Fibroblast of mammary gland (primary cell): ENCODE measurements around the gene SLCO2B1.

Experiments
- DNase-seq: peaks from one replicate; pipeline ENCODE4 v3.0.0-alpha.2; 2010; ENCODE audit warnings: low read depth
- H3K4me3 ChIP-seq: 2 replicates; pipeline ENCODE4 v1.5.1; 2011; ENCODE audit warnings: low read depth, mild to moderate bottlenecking, low read length, moderate library complexity; ENCODE audit not compliant: control insufficient read depth
- CTCF ChIP-seq: conservative IDR thresholded peaks from 2 replicates; pipeline ENCODE4 v1.5.1; 2011; ENCODE audit warnings: low read depth, low read length, inconsistent platforms; ENCODE audit not compliant: control insufficient read depth, insufficient read depth

The SLCO2B1 gene

GRCh38 chr11:75155570-75156422, 4.9 kb downstream of the SLCO2B1 start:
- H3K4me3 ChIP-seq = no peak overlapping the region
- no peak for DNase-seq
- TF ChIP-seq CTCF = no peak

GRCh38 chr11:75158241-75158640, 7.3 kb downstream of the SLCO2B1 start:
- no peak overlapping the region for H3K4me3 ChIP-seq
- no peak for DNase-seq
- no peak for TF ChIP-seq CTCF

GRCh38 chr11:75158696-75159150, 7.8 kb downstream of the SLCO2B1 start:
- H3K4me3 ChIP-seq = no peak overlapping the region
- TF ChIP-seq CTCF = no peak
- DNase-seq = no peak

- no peak for TF ChIP-seq CTCF
- no peak for DNase-seq
- no peak overlapping the region for H3K4me3 ChIP-seq
These were observed 8.4 kb downstream of the SLCO2B1 start for GRCh38 chr11:75159151-75159953.

GRCh38 chr11:75160220-75160757, 9.4 kb downstream of the SLCO2B1 start:
- TF ChIP-seq CTCF = no peak
- H3K4me3 ChIP-seq = no peak overlapping the region
- no peak for DNase-seq

GRCh38 chr11:75160880-75161279, 10.0 kb downstream of the SLCO2B1 start:
- no peak for TF ChIP-seq CTCF
- no peak overlapping the region for H3K4me3 ChIP-seq
- no peak for DNase-seq
